Esophagus muscularis mucosa (tissue), 4 donors: ENCODE results near the gene PDE8B. TPM values are rescaled to one million over a fixed set of nuclear protein-coding genes. Genes with fewer than 3 reads are reported as not detected.

Experiments used
- DNase-seq: peaks from one replicate; pipeline ENCODE4 v3.0.0-alpha.2; 2017; ENCODE audit errors: extremely low spot score
- H3K27ac ChIP-seq, 4 donors: fragments of 200-600 bp; sonication (generic); replicated peaks in 1 of 4; 1 replicate in 3 of 4; 2 replicates in 1 of 4; pipeline ENCODE4 v1.5.1; 2016 to 2019; ENCODE audit warnings: mild to moderate bottlenecking in 1 of 4
- H3K27me3 ChIP-seq, 4 donors: fragments of 200-600 bp; sonication (generic); one replicate each; pipeline versions ENCODE4 v1.5.1 to v1.6.0; 2016 to 2019
- H3K36me3 ChIP-seq, 4 donors: fragments of 200-600 bp; sonication (generic); one replicate each; pipeline ENCODE4 v1.5.1; 2016 to 2019
- H3K4me1 ChIP-seq, 4 donors: fragments of 200-600 bp; sonication (generic); one replicate each; pipeline ENCODE4 v1.5.1; 2016 to 2019
- H3K4me3 ChIP-seq, 4 donors: fragments of 200-600 bp; sonication (generic); 1 replicate in 2 of 4; 2 replicates in 2 of 4; pipeline ENCODE4 v1.5.1; 2016 to 2019; ENCODE audit warnings: mild to moderate bottlenecking in 4 of 4, moderate library complexity in 1 of 4
- H3K9me3 ChIP-seq, 4 donors: fragments of 200-600 bp; sonication (generic); 1 replicate in 3 of 4; 2 replicates in 1 of 4; pipeline ENCODE4 v1.5.1; 2016 to 2019
- EP300 ChIP-seq: sonication (generic); formaldehyde crosslinking; IDR thresholded peaks from one replicate; pipeline ENCODE4 v1.6.1; 2017; ENCODE audit warnings: antibody characterized with exemption
- POLR2A ChIP-seq: fragments of 450-650 bp; IDR thresholded peaks from one replicate; pipeline ENCODE4 v1.6.1; 2017; ENCODE audit warnings: antibody characterized with exemption, moderate library complexity, mild to moderate bottlenecking, low read depth
- POLR2AphosphoS5 ChIP-seq, 2 donors: sonication (generic); formaldehyde crosslinking; IDR thresholded peaks; one replicate each; pipeline ENCODE4 v1.6.1; 2017; ENCODE audit warnings: antibody characterized with exemption in 2 of 2
- WGBS: methylation state at CpG from one replicate; pipeline ENCODE4 v1.1.5; 2018; 5-methylcytosine and 5-hydroxymethylcytosine counted together
- intact Hi-C: fragments of 100-400 bp; cut with DNase I; formaldehyde crosslinking; loops from one replicate; pipeline ENCODE4 v1.15.1; 2023
- total RNA-seq, 4 donors: library from RNA; depleted of rRNA; stranded (reverse); fragments of >200 nt; gene quantifications; one replicate each; pipeline versions ENCODE4 v1.1.0 to v1.2.1, GENCODE V29; 2016
- TF ChIP-seq, protein P1 (sequence below), 3 experiments: fragments of 200-600 bp in 2 of 3; fragments of 450-650 bp in 1 of 3; sonication (generic) in 2 of 3; IDR thresholded peaks; one replicate each; pipeline ENCODE4 v1.5.1; 2017 to 2019; ENCODE audit warnings: antibody characterized with exemption in 3 of 3, mild to moderate bottlenecking in 2 of 3, moderate library complexity in 1 of 3

The PDE8B gene
- total RNA-seq, 4 donors from 2014 or later: 0.83 to 7.1 (median 1.5) TPM

DNA sequence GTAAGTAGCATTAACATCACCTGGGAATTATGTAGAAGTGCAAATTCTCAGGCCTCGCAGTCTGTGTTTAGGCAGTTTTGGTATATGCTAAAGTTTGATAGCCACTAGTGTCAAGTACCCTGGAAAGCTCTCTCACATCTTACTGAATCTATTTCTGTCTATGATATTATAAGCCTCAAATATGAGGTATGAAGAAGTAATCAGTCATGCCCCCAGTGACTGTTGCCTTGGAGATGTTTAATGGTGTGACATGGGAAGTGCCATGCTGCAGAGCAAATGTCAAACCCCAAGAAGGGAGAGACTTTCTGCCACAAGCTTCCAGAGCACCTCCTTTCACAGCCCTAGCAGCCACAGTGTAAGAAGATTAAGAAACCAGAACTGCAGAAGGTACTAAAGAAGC is 9.8 kb upstream of the PDE8B start:
- 68% methylated on average over 1 of the region's 1 CpG for WGBS
- H3K36me3 ChIP-seq: no peaks in the 10 kb centered on the region
- no peak for TF ChIP-seq POLR2AphosphoS5 (IDR thresholded peaks at IDR 0.05)
- TF ChIP-seq, protein P1, sequence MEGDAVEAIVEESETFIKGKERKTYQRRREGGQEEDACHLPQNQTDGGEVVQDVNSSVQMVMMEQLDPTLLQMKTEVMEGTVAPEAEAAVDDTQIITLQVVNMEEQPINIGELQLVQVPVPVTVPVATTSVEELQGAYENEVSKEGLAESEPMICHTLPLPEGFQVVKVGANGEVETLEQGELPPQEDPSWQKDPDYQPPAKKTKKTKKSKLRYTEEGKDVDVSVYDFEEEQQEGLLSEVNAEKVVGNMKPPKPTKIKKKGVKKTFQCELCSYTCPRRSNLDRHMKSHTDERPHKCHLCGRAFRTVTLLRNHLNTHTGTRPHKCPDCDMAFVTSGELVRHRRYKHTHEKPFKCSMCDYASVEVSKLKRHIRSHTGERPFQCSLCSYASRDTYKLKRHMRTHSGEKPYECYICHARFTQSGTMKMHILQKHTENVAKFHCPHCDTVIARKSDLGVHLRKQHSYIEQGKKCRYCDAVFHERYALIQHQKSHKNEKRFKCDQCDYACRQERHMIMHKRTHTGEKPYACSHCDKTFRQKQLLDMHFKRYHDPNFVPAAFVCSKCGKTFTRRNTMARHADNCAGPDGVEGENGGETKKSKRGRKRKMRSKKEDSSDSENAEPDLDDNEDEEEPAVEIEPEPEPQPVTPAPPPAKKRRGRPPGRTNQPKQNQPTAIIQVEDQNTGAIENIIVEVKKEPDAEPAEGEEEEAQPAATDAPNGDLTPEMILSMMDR (IDR thresholded peaks at IDR 0.05): no peak
- no peak for TF ChIP-seq POLR2A
- TF ChIP-seq EP300: no peak
- no peaks in the 10 kb centered on the region for H3K27me3 ChIP-seq
- H3K9me3 ChIP-seq: peaks cover 0 to 4% (median 0%) of the 10 kb centered on the region in 4 donors
- peaks cover 0 to 5% (median 0%) of the 10 kb centered on the region in 4 donors for H3K4me1 ChIP-seq
- intact Hi-C loops: no loop called here
- DNase-seq: no peak
- H3K27ac ChIP-seq: no peak overlapping the region
- no peak overlapping the region for H3K4me3 ChIP-seq

DNA sequence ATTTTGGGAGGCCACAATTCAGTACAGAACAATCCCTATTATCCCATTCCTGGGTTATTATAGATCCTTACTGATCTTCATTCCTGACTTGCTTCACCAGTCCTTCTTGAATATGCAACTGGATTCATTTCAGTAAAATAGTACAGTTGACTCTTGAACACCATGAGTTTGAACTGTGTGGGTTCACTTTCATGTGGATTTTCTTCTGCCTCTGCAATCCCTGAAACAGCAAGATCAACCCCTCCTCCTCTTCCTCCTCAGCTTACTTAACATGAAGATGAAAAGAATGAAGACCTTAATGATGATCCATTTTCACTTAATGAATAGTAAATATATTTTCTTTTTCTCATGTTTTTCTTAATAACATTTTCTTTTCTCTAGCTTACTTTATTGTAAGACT is 8.3 kb upstream of the PDE8B start:
- intact Hi-C loops: no loop called here
- H3K4me3 ChIP-seq: no peak overlapping the region
- TF ChIP-seq, protein P1 (IDR thresholded peaks at IDR 0.05): no peak
- TF ChIP-seq EP300: no peak
- H3K36me3 ChIP-seq: no peaks in the 10 kb centered on the region
- H3K4me1 ChIP-seq: peaks cover 0 to 5% (median 0%) of the 10 kb centered on the region in 4 donors
- H3K27ac ChIP-seq: no peak overlapping the region
- DNase-seq: no peak
- H3K27me3 ChIP-seq: no peaks in the 10 kb centered on the region
- peaks cover 0 to 4% (median 0%) of the 10 kb centered on the region in 4 donors for H3K9me3 ChIP-seq

DNA sequence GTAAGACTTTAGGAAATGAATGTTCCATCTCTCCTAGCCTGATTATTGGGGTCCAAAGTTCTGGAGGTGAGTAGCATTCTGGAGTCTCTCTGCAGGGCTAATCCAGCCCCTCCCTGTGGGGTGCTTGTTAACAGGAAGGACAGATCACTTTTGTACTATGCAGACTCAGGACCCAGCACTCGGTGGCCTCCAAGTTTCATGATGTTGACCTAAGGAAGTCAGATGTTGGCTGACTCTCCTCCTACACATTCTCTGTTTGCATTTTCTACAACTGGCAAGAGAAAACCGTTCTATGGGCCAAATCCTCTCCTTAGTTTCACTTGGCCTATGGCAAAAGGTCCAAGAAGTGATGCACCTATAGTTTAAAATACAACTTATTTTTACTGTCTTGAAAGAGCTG is 5.5 kb upstream of the PDE8B start:
- TF ChIP-seq EP300 (no peak), POLR2A (no peak), POLR2AphosphoS5 (IDR thresholded peaks at IDR 0.05) (no peak)
- TF ChIP-seq, protein P1 (IDR thresholded peaks at IDR 0.05): no peak
- Histone ChIP-seq H3K4me3 (no peak overlapping the region), H3K4me1 (peaks cover 2 to 7% (median 4%) of the 10 kb centered on the region in 4 donors), H3K27me3 (peaks cover 0 to 4% (median 0%) of the 10 kb centered on the region in 4 donors), H3K36me3 (no peaks in the 10 kb centered on the region), H3K9me3 (no peaks in the 10 kb centered on the region), H3K27ac (no peak overlapping the region)
- DNase-seq: no peak
- intact Hi-C loops: no loop called here
- 71% methylated on average over 2 of the region's 2 CpGs for WGBS

DNA sequence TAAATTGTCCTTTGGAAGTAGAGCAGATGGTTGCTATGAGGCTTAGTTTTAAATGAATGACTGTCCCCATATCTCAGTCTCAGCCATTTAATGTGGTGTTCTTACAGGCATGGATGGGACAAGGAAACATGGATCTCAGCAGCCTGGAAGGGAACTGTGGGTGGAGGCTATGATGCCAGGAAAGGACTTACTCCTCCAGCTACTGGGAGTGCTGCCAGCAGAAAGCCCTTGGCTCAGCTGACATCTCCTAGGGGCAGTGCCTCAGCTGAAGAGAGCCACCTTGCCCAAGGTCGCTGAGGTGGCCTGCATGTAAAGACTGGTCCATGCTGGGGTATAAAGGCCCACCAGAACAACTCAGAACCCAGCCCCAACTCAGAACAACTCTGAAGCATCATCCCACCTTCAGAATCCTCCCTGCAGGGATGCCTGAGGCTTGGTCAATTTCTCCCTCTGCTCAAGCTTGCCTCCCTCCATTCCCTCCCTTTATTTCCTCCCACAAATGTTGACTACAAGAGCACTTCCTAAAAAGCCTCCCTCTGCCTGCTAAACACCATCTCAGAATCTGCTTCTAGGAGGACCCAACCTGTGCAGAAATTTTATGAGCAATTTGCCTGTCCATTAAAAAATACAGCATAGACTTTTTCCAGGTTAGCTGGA is 1.8 kb upstream of the PDE8B start:
- no peak for TF ChIP-seq POLR2A
- TF ChIP-seq, protein P1 (IDR thresholded peaks at IDR 0.05): no peak
- no peak for TF ChIP-seq EP300
- TF ChIP-seq POLR2AphosphoS5 (IDR thresholded peaks at IDR 0.05): no peak
- 100% methylated on average over 1 of the region's 1 CpG for WGBS
- intact Hi-C loops: loop anchor here (2.0 kb wide), 1 partner anchor 64 kb away; no protein-coding TSS in a partner anchor
- Histone ChIP-seq H3K36me3 (no peaks in the 10 kb centered on the region), H3K27me3 (peaks cover 0 to 36% (median 8%) of the 10 kb centered on the region in 4 donors), H3K9me3 (no peaks in the 10 kb centered on the region), H3K27ac (no peak overlapping the region), H3K4me3 (no peak overlapping the region), H3K4me1 (peaks cover 7 to 25% (median 16%) of the 10 kb centered on the region in 4 donors)
- DNase-seq: no peak
